Panc1 (cell line): ENCODE measurements around the gene CHCHD3. TPM values are rescaled to one million over a fixed set of nuclear protein-coding genes. Genes with fewer than 3 reads are reported as not detected.

Experiments used
- ATAC-seq: fragments of 200-7000 bp; cut with Tn5 transposase; 2 replicates; pipeline ENCODE4 v1.9.1; 2020; ENCODE audit warnings: mild to moderate bottlenecking, moderate library complexity
- BruUV-seq: library from RNA; stranded (reverse); fragments of 400-500 nt; replicated peaks from 2 replicates; lab custom pipeline; 2021; lab: Mats Ljungman, UMichigan
- CTCF ChIA-PET: fragments of 300-600 bp; sonication (Branson Sonifier 250); formaldehyde crosslinking; loops from one replicate; lab custom pipeline; 2022; ENCODE audit warnings: antibody characterized with exemption; lab: Charles Lee
- POLR2A ChIA-PET: fragments of 300-600 bp; sonication (Branson Sonifier 250); formaldehyde crosslinking; loops from one replicate; lab custom pipeline; 2022; ENCODE audit warnings: antibody characterized with exemption; lab: Charles Lee
- DNase-seq: peaks from one replicate; pipeline ENCODE4 v3.0.0-alpha.2; 2010; ENCODE audit warnings: low read depth, low spot score
- H3K27ac ChIP-seq: 2 replicates; pipeline ENCODE4 v1.5.1; 2011; ENCODE audit warnings: mild to moderate bottlenecking, low read length, inconsistent platforms
- H3K27me3 ChIP-seq: fragments of 200-500 bp; sonication (Bioruptor generic); 2 replicates; pipeline ENCODE4 v1.6.0; 2014; ENCODE audit warnings: low read length, inconsistent platforms; ENCODE audit not compliant: control insufficient read depth, insufficient read depth
- H3K36me3 ChIP-seq: fragments of 200-500 bp; sonication (Bioruptor generic); 2 replicates; pipeline ENCODE4 v1.5.1; 2014; ENCODE audit warnings: inconsistent platforms, mild to moderate bottlenecking, low read length, moderate library complexity; ENCODE audit not compliant: control insufficient read depth, insufficient read depth
- H3K4me1 ChIP-seq: 2 replicates; pipeline ENCODE4 v1.5.1; 2011; ENCODE audit warnings: inconsistent platforms, mild to moderate bottlenecking, low read length, moderate library complexity; ENCODE audit not compliant: control insufficient read depth, insufficient read depth
- H3K4me3 ChIP-seq, 2 experiments: 2 replicates each; pipeline ENCODE4 v1.5.1; 2011 to 2012; ENCODE audit warnings: low read depth in 2 of 2, low read length in 2 of 2, mild to moderate bottlenecking in 2 of 2, inconsistent platforms in 1 of 2, moderate library complexity in 1 of 2
- H3K9me3 ChIP-seq: fragments of 200-500 bp; sonication (Bioruptor generic); 2 replicates; pipeline ENCODE4 v1.5.1; 2014; ENCODE audit warnings: low read depth, mild to moderate bottlenecking, inconsistent platforms, low read length, moderate library complexity; ENCODE audit not compliant: control insufficient read depth, insufficient read depth
- CTCF ChIP-seq: fragments of 450-650 bp; IDR thresholded peaks from 2 replicates; pipeline ENCODE4 v1.5.1; 2017; ENCODE audit warnings: mild to moderate bottlenecking
- POLR2AphosphoS5 ChIP-seq: IDR thresholded peaks from 2 replicates; pipeline ENCODE4 v1.6.1; 2012; ENCODE audit warnings: mild to moderate bottlenecking, low read depth, low read length, moderate library complexity
- REST ChIP-seq, 2 experiments: IDR thresholded peaks; 2 replicates each; pipeline ENCODE4 v1.6.1; 2011 to 2012; ENCODE audit warnings: low read depth in 2 of 2, control low read depth in 1 of 2, low read length in 1 of 2, mild to moderate bottlenecking in 1 of 2, moderate library complexity in 1 of 2; ENCODE audit not compliant: insufficient read depth in 1 of 2
- SIN3A ChIP-seq: IDR thresholded peaks from 2 replicates; pipeline ENCODE4 v1.6.1; 2012; ENCODE audit warnings: low read depth, mild to moderate bottlenecking, low read length, moderate library complexity, borderline replicate concordance; ENCODE audit not compliant: insufficient read depth
- TCF7L2 ChIP-seq: IDR thresholded peaks from 2 replicates; pipeline ENCODE4 v1.6.1; 2011; ENCODE audit warnings: mild to moderate bottlenecking, low read depth, low read length, inconsistent platforms
- in situ Hi-C: cut with HindIII; loops from 2 replicates; pipeline ENCODE4 v1.10.0; 2016; ENCODE audit warnings: low sequenced_read_pairs, low pct_unique_long_range_greater_than_20kb
- intact Hi-C: fragments of 100-400 bp; cut with micrococcal nuclease; formaldehyde crosslinking; loops from one replicate; pipeline ENCODE4 v1.10.0; 2022; ENCODE audit not compliant: unreplicated experiment
- total RNA-seq: library from RNA; stranded (reverse); gene quantifications from one replicate; pipeline ENCODE4 v1.2.1, GENCODE V29; 2021; ENCODE audit not compliant: unreplicated experiment

Gene CHCHD3
- total RNA-seq, 1 experiment from 2014 or later: 109 TPM

GRCh38 chr7:132997505-132997904 is 84.4 kb downstream of the CHCHD3 start:
- no peak for DNase-seq
- Histone ChIP-seq H3K36me3 (no peaks in the 10 kb centered on the region), H3K27me3 (no peaks in the 10 kb centered on the region), H3K4me1 (no peaks in the 10 kb centered on the region), H3K4me3 (no peak overlapping the region), H3K27ac (no peak overlapping the region), H3K9me3 (no peaks in the 10 kb centered on the region)
- TF ChIP-seq CTCF (no peak), SIN3A (no peak), POLR2AphosphoS5 (no peak), TCF7L2 (no peak), REST (IDR thresholded peaks at IDR 0.05; ENCODE audit: insufficient read depth in 1 of 2, low read depth in 2 of 2, low read length in 1 of 2) (no peak)
- ChIA-PET CTCF (interaction anchor here (0.7 kb wide), 1 partner anchor 84 kb away, joined by 11 read pairs; the partner anchor contains the start of gene CHCHD3), POLR2A (no interaction called here)
- no TSS peak for BruUV-seq
- in situ Hi-C loops (no loop called here), intact Hi-C loops (no loop called here)
- no peak for ATAC-seq

GRCh38 chr7:132996581-132997242 is 85.2 kb downstream of the CHCHD3 start:
- no TSS peak for BruUV-seq
- TF ChIP-seq SIN3A: no peak
- no peak for TF ChIP-seq CTCF
- no peak for TF ChIP-seq POLR2AphosphoS5
- no peak for TF ChIP-seq TCF7L2
- TF ChIP-seq REST (IDR thresholded peaks at IDR 0.05; ENCODE audit: insufficient read depth in 1 of 2, low read depth in 2 of 2, low read length in 1 of 2): no peak

More at GRCh38 chr7:132996581-132997242, 85.2 kb downstream of the CHCHD3 start:
- in situ Hi-C loops: no loop called here
- Histone ChIP-seq H3K36me3 (no peaks in the 10 kb centered on the region), H3K27ac (no peak overlapping the region), H3K27me3 (no peaks in the 10 kb centered on the region), H3K4me1 (no peaks in the 10 kb centered on the region), H3K4me3 (no peak overlapping the region), H3K9me3 (no peaks in the 10 kb centered on the region)
- DNase-seq: no peak
- ChIA-PET CTCF (interaction anchor here (0.7 kb wide), 1 partner anchor 85 kb away, joined by 11 read pairs; the partner anchor contains the start of gene CHCHD3), POLR2A (no interaction called here)
- intact Hi-C loops: no loop called here
- ATAC-seq: no peak
